Fibroblast of skin of back (primary cell): ENCODE data around the gene ACOX3.
"Not testable (repeated sequence)": the region's sequence is repeated elsewhere in the genome, so short reads cannot be mapped to it uniquely, and the experiment has no call there.

Experiments used
- DNase-seq: peaks from one replicate; pipeline ENCODE4 v3.0.0-alpha.2; 2013

The ACOX3 gene

GRCh38 chr4:8433136-8433535 lies 7.4 kb downstream of the ACOX3 start:
- no peak for DNase-seq

DNA sequence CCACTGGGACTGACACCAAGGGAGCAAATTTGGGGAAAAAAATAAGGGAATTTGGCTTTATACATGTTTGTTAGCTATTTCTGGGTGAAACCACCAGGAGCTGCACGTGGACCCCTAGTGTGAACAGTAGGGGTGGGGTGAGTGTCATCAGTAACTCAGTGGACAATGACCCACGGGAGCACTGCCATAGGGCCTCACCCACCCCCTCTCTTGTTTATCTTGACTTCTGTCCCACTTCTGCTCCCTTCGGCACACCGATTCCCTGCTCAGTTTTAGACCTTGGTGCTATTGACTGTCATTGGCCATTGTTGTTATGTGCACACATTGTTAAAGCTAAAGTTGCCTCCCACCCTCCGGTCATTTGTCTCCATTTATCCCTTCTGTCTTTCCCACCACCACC lies 9.0 kb downstream of the ACOX3 start:
- DNase-seq = no peak

GRCh38 chr4:8428288-8429097 lies 12.0 kb downstream of the ACOX3 start:
- peak; percentile 84 for DNase-seq

- peak; percentile 49 for DNase-seq
Measured at GRCh38 chr4:8427761-8428287, 12.7 kb downstream of the ACOX3 start.

DNA sequence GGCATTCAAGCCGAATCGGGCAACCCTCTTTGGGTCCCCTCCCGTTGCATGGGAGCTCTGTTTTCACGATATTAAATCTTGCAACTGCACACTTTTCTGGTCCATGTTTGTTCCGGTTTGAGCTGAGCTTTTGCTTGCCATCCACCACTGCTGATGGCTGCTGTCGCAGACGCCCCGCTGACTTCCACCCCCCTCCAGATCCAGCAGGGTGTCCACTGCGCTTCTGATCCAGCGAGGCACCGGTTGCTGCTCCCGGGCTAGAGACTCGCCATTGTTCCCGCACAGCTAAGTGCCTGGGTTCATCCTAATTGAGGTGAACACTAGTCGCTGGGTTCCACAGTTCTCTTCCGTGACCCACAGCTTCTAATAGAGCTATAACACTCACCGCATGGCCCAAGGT lies 13.3 kb downstream of the ACOX3 start:
- DNase-seq = no peak

DNA sequence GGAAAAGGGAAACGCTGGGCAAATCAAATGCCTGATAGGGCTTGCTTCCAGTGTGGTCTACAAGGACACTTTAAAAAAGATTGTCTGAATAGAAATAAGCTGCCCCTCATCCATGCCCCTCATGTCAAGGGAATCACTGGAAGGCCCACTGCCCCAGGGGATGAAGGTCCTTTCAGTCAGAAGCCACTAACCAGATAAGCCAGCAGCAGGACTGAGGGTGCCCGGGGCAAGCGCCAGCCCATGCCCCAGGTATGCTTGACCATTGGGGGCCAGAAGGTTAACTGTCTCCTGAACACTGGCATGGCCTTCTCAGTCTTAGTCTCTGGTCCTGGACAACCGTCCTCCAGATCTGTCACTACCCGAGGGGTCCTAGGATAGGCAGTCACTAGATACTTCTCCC lies 17.7 kb downstream of the ACOX3 start:
- DNase-seq = no peak

DNA sequence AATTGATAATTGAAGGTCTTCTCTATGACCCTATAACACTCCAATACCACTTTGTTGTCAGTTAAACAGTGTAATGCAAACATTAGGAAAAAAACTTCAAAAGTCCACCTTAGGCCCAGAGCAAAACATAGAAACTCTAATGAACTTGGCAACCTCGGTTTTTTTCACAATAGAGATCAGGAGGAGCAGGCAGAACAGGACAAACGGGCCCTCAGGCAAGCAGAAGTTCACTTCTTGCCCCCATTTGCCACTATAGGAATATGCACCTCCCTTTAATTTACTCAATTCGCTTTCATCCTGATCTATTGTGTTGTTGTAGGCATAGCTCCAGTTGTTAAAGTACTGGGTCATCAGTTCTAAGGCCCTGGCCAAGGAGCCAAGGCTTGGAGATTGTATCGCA lies 18.2 kb downstream of the ACOX3 start:
- DNase-seq = no peak

- not testable (repeated sequence) for DNase-seq
Measured at GRCh38 chr4:8420151-8420550, 20.4 kb downstream of the ACOX3 start.

GRCh38 chr4:8419222-8420041 lies 21.1 kb downstream of the ACOX3 start:
- DNase-seq = no peak

DNA sequence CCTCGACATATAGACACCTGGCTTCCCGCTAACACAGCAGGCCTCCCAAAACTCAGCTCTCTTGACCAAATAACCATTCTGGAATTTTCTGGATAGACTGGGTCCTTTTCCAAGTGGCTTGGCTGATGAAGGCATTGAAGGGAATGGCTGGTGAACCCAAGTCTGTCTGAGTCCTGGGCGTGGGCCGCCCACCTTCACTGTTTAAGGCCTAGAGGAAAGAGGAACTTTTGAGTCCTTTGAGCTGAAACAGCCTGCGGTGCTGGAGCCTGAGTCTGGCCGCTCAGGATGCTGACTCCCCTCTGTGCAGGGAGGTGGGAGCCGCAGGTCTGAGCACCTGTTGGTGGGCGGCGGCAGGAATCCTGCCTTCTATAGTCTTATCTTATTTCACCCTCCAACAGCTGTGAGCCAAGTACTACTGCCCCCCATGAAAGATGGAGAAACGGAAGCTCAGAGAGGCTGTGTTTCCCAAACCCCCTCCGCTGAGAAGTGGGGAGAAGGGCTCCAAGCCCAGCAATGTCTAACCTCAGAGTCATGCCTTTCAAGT lies 23.4 kb downstream of the ACOX3 start:
- no peak for DNase-seq

DNA sequence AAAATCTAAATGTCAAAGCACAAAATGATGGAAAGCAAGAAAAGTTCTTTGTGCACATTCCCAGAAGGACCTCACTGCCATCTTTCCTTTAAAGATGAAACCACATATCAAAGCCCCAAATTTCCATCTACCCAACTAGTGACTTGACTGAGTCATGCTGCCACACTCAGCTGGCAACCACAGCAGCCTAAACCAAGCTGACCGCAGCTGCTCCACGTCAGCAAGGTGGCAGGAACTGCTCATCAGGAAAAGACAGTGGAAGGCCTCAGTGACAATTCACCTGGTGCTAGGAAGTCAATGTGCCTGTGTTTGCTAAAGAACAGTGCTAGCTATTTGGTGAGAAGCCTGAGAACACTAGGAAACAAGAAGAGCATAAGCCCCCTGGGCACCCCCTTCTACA lies 26.1 kb downstream of the ACOX3 start:
- no peak for DNase-seq

- DNase-seq = no peak
Measured at GRCh38 chr4:8412288-8412687, 28.2 kb downstream of the ACOX3 start.

DNA sequence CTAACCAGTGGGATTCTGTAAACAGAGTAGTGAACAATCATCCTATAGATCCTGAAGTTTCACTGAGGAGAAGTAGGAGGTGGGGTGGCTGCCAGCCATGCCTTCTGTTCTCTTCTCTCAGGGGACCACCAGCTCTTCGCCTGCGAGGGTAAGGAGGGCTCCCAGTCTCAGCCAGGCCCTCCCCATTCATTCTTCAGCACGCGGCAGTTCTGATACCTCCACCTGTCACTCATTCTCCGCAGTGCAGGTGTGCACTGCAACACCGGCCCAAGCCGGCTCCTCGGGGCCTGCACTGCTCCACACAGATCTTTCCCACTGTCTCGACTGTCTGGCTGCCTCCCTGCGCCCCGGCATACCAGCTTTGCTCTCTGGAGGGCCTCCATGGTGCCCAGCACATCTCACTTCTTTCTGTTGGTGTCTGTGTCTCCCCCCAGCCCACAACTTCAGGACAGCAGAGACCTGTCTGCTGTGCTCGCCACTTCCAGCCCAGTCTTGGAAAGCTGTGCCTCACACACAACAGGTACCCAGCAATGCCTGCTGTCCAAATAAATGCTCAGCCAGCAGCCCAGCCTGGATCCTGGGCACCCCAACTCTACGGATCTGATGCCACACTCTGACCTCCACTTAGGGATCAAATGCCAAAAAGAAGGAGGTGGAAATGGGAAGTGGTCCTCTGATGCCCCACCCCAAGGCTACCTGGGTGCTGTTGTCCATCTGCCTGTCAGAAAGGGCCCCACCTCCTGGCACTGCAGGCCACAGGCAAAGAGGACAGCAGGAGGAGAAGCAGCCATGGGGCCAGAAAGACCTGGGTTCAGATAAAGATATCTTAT lies 29.0 kb downstream of the ACOX3 start:
- DNase-seq = no peak

DNA sequence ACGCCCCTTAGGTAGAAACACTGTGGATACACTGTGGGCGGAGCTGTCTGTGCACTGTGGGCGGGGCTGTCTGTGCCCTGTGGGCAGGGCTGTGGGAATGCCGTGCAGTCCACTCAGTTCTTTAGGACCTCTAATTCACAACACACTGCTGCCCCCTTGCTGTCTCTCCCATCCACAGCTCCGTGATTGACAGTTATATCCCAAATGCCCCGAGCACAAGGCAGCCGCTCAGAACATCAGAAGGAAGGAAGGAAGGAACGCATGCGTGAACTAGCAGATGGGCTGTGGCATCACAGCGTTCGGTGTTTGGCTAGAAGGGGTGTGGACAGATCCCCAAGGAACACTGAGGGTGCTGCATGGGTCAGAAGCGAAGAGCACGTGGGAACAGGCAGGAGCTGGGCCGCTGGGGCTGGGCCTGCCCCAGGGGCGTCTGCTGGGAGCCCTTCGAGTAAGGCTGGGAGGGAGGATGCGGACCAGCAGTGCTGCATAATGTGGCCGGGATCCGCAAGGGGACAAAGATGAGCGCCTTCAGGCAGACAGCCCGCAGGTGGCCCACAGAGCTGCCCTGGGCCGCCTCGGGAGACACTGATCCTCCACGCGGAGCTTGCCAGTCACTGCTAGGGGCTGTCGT lies 29.8 kb downstream of the ACOX3 start:
- DNase-seq = peak; percentile 66

DNA sequence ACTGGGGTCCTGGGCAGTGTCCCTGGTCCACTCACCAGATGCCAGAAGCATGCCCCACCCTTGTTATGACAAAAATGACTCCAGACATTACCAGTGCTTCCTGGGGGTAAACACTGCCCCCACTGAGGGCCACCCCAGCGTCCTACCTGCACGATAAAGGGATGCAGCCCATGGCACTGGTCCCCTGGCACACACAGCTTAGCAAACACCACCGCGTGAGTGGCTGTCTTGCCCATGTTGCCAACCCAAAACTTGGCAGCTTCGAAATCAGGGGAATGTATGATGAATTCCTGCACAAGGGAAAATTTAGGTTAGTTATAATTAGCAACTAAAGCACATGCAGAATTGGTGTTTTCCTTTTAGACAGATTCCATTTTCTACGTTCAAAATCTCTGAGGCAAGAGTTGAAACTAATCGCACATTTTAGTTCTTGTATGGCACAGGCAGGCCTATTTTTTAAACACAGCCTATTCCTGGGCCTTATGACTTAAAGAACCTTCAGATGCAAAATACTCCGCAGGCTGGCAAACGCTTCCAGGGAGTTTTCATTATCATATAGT lies 30.4 kb downstream of the ACOX3 start:
- DNase-seq = no peak

DNA sequence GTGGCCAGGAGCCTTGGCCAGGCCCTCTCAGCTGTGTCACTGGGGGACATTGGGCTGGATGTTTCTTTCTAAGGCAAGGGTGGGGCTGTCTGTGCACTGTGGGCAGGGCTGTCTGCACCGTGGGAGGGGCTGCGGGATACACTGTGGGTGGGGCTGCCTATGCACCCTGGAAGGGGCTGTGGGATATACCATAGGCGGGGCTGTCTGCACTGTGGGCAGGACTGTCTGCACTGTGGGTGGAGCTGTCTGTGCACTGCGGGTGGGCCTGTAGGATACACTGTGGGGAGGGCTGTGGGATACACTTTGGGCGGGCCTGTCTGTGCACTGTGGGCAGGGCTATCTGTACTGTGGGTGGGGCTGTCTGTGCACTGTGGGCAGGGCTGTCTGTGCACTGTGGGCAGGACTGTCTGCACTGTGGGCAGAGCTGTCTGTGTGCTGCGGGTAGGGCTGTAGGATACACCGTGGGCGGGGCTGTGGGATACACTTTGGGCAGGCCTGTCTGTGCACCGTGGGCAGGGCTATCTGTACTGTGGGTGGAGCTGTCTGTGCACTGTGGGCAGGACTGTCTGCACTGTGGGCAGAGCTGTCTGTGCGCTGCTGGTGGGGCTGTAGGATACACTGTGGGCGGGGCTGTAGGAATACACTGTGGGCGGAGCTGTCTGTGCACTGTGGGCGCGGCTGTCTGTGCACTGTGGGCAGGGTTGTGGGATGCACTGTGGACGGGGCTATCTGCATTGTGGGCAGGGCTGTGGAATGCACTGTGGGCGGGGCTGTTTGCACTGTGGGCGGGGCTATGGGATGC lies 31.1 kb downstream of the ACOX3 start:
- peak; percentile 68 for DNase-seq

- DNase-seq = no peak
Measured at GRCh38 chr4:8407756-8408155, 32.8 kb downstream of the ACOX3 start.

DNA sequence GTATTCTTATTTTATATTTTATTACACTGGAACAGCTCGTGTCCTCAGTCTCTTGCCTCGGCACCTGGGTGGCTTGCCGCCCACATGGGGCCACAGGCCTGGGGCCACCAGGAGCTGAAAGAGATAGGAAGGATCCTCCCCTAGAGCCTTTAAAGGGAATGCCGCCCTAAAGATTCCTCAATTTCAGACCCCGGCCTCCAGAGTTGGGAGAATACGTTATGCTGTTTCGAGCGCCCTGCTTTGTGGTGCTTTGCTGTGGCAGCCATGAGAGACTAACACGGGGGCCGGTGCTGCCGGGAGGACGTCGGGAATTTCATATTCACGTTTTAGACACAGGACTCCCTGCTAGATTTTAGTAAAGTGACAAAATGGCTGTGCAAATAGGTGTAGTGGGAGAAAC lies 33.2 kb downstream of the ACOX3 start:
- no peak for DNase-seq

DNA sequence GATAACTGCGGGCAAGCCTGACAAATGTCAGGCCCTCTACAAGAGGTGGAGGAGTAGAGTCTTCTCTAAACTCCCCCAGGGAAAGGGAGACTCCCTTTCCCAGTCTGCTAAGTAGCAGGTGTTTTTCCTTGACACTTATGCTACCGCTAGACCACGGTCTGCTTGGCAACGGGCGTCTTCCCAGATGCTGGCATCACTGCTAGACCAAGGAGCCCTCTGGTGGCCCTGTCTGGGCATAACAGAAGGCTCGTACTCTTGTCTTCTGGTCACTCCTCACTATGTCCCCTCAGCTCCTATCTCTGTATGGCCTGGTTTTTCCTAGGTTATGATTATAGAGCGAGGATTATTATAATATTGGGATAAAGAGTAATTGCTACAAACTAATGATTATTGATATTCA lies 33.6 kb downstream of the ACOX3 start:
- peak; percentile 9 for DNase-seq

DNA sequence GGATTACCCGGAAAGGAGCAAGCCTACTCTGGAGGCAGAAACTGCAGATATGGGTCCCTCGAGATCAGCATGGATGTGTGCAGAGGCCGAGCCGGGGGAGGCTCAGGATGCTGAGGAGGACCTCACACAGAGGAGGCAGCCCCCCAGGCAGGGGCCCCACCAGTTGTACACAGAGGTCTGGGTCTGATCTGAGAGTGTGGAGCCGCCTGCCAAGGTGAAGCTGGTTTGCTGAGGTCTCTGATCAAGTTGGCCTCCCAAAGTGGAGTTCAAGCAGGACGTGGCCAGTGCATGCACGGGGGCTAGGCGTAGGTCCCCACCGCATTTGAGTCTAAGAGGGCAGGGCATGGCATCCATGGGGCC lies 35.0 kb downstream of the ACOX3 start:
- DNase-seq = no peak
